HS-27A (cell line): ENCODE results near the gene DCUN1D4.

Experiments
- DNase-seq: peaks from one replicate; pipeline ENCODE4 v3.0.0-alpha.2; 2012; ENCODE audit warnings: low read depth, missing footprints

Gene DCUN1D4

DNA sequence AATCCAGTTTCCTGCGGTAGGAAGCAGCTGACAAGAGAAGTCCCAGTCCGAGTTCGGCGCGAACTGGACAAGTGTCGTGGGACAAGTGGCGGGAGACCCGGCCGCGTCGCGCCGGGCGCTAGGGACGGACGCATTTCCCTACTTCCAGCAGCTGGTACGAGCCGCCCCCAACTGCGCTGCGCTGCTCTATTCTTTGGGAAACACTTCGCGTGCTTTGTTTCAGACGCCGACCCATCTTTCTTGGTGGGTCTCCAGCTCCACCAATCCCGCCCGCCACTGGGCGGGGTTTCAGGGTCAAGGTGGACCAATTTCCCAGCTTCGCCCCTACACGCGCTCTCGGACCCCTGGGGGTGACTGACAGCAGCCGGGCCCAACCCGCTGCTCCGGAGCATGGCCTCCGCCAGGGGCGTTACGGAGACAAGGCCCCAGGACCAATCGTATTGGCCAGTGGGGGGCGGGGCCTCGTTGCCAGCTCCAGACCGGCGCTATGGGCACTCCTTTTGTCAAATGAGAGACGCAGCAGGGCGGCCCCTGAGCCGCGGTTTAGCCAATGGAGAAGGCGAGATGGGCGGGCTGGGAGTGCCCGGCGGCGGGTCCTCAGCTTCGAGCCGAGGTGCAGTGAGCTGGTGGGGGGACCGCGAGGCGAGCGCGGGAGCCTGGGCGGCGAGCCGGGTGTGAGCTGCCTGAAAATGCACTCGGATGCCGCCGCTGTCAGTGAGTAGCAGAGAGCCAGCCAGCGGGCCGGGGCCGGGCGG lies at the start of gene DCUN1D4:
Gene DCUN1D4, plus strand, starts transcription at position 600 of the 755 bp plus-strand sequence. Its CDS starts 90 bp downstream, at position 690.
- peak; percentile 98 for DNase-seq

DNA sequence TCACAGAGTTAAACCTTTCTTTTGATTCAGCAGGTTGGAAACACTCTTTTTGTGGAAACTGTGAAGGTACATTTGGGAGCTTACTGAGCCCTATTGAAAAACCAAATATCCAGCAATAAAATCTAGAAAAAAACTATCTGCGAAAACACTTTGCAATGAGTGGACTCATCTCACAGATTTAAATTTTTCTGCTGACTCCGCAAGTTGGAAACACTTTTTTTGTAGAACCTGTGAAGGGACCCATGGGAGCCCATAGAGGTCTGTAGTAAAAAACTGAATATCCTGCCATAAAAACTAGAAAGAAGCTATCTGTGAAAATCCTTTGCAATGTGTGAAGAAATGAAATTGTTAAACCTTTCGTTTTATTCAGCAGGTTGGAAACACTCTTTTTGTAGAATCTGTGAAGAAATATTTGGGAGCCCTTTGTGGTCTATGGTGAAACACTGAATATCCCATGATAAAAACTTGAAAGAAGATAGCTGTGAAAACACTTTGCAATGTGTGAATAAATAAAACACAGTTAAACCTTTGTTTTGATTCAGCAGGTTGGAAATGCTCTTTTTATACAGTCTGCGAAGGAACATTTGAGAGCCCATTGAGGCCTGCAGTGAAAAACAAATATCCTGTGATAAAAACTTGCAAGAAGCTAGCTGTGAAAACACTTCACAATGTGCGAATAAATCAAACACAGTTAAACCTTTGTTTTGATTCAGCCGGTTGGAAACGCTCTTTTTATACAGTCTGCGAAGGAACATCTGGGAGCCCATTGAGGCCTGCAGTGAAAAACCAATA lies 22.3 kb upstream of the DCUN1D4 start:
- DNase-seq = no peak

DNA sequence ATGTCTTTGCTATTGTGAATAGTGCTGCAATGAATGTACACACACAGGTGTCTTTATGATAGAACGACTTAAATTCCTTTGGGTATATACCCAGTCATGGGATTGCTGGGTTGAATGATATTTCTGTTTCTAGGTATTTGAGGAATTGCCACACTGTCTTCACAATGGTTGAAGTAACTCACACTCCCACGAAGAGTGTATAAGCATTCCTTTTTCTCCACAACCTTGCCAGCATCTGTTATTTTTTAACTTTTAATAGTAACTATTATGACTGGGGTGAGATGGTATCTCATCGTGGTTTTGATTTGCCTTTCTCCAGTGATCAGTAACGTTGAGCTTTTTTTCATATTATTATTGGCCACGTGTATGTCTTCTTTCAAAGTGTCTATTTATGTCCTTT lies 17.6 kb upstream of the DCUN1D4 start:
- no peak for DNase-seq

DNA sequence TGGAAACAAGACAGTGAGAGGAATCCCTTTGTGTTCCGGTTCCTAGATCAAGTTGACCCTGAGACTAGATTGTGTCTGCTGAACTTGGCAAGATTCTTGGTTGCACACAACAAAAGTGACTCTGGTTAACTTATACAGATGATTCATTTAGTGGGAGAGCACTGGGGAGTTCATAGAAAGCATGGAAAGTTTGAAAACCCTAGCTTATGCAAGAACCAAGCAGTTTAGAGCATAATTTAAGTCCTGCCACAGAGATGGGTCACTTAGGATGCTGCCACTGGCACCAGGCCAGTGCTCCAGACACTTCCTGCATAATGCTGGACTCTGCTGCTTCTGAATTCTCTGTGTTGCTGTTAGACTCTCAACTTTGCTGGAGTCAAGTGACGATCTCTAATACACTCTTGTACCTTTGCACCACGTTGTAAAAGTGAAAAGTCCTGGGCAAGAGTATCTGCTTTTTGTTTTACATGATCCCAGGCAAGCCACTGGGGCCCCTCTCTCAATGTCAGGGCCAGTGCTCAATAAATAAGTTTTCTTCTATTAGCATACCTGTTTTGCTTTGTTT lies 12.7 kb upstream of the DCUN1D4 start:
- no peak for DNase-seq

DNA sequence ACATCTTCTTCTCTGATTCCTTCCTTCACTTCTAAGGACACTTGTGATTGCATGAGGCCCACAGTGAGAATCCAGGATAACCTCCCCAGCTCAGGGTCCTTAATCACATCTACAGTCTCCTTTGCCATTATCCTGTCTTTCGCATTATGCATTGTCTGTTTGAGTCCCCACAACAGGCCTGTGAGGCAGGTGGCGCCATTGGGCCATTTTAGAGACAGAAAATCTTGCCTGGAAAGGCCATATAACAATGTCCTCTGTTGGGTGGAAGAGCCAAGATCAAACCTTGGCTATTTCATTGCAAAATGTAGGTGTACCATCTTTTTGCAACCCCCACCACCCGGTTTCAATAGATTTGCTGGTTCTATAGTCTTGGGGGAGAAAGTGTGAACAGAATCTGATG lies 11.8 kb upstream of the DCUN1D4 start:
- no peak for DNase-seq

GRCh38 chr4:51833236-51833635 lies 9.7 kb upstream of the DCUN1D4 start:
- no peak for DNase-seq

- DNase-seq = no peak
Measured at GRCh38 chr4:51835079-51835478, 7.9 kb upstream of the DCUN1D4 start.

DNA sequence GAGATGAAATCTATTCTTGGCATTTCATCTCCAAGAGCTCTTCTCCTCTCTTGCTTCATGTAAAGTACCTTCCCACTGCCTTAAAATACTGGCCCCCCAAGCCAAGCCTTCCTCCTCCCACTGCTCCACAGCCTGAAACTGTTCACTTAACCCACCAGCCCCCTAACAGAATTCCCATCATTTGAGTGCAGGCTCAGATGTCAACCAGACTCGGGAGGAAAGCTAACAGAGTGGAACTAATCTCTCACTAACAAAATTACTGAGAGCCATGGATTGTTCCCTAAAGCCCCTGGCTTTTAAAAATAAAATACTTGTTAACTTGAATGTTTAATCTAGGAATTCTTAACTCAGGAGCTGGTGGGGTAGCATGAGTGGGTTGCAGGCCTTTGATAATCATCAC lies 7.1 kb upstream of the DCUN1D4 start:
- no peak for DNase-seq

GRCh38 chr4:51836549-51836948 lies 6.4 kb upstream of the DCUN1D4 start:
- DNase-seq = no peak

- peak; percentile 19 for DNase-seq
Measured at GRCh38 chr4:51840781-51841180, 2.2 kb upstream of the DCUN1D4 start.

GRCh38 chr4:51842167-51842553 lies 793 bp upstream of the DCUN1D4 start:
- DNase-seq = peak; percentile 17

DNA sequence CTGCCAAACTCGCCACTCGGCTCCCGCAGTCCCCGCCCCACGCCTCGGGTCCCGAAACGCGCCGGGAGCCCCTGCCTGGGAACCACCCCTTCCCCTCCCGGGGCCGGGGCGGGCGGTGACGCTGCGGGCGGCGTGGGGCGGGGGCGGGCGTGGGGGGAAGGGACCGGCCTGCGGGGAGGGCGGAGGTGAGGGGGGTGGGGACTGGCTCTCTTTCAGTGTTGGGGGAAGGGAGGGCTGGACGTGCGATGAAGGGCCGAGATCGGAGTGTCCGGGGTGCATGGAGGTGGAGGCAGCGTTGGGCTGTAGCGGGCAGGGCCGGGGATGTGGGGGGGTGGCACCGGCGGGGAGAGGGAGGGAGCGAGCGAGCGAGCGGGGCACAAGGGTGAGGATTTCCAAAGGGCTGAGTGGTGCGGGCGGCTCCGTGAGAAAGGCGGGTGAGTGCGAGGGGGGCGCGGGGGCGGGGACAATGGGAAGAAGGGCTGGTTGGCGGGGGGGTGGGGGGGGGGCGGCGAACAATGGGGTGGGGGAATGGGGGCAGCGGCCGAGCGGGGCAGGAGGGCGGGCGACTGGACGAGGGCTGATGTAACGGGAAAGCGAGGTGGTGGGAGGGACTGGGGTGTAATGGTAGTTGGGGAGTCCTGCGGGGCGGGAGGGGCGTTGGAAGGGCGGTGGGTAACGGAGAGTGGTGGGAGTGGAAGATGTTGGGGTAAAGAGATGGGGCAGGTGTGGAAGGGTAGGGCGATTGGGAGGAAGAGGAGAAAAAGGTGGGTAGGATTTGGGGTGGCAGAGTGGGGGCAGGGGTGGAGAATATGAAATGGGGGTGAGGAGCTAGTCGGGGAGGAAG lies 578 bp downstream of the DCUN1D4 start:
- peak; percentile 15 for DNase-seq

- DNase-seq = peak; percentile 78
Measured at GRCh38 chr4:51844153-51845054, 1.5 kb downstream of the DCUN1D4 start.

DNA sequence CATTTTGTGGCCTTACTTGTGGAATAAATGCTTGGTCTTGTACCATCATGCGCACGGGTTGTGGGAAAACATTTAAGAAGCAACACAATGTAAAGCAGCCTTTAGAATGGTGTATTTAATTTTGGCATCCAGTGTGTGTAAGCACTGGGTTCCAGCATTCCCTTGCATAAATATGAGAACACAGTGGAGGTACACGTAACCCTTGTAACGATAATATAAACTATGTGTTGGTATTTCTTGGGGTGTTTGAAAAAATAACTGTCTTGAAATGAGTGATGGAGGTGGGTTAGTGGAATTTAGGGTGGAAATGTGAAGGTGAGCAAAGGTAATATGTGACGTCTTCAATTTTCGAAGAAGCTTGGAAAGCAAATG lies 2.1 kb downstream of the DCUN1D4 start:
- DNase-seq = no peak

DNA sequence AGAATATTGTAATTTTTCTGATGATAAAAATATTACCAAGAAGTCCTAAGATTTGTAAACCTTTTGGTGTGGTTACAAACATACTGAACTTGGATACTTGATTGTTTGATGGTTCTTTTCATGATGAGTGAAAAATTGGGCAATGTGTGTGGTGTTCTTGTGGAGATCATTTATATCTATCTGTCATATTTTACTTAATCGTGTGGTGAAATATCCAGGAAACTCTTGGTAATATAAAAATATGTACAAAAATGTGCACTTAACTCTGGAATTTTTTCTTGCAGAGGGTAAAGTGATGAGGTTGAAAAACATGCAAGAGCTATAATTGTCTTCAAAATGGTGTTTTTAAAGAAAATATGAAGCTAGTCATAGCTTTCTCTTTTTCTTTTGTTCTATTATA lies 2.8 kb downstream of the DCUN1D4 start:
- no peak for DNase-seq

- DNase-seq = no peak
Measured at GRCh38 chr4:51849430-51849829, 6.5 kb downstream of the DCUN1D4 start.

- no peak for DNase-seq
Measured at GRCh38 chr4:51850294-51850693, 7.3 kb downstream of the DCUN1D4 start.

DNA sequence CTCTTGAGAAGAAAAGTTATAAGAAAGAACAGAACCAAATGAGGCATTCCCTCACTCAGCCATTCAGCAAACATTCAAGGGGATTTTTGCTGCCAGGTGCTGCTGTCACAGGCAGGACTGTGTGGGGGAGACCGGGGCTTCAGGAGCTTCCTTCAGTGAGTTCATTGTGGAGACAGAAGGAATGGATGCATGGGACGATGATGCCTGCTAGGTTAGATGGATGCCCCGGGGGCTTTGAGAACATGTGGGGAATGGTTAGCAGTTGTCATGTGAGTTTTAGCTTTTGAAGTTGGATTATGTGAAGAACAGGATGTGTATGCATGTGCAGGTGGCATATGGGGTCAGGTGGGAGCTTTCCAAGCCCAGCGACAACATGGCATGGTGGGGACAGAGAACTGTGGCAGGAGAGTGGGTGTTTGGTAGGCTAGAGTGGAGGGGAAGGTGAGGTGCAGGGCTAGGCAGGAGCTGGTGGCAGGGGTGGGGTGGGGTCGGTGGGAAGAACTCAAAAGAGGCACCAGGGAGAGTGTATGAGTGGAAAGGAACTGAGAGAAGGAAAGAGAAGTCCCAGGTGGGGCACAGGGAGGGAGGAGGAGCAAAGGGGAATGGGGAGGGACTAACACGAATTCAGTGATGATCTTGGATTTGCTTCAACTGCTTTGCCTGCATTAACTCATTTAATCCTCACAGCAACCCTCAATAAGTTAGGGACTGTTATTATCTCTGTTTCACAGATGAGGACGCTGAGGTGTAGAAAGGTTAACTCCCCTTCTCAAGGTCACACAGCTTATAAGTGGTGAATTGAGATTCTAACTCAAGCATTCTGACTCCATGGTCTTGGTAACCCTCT lies 8.4 kb downstream of the DCUN1D4 start:
- DNase-seq = no peak

DNA sequence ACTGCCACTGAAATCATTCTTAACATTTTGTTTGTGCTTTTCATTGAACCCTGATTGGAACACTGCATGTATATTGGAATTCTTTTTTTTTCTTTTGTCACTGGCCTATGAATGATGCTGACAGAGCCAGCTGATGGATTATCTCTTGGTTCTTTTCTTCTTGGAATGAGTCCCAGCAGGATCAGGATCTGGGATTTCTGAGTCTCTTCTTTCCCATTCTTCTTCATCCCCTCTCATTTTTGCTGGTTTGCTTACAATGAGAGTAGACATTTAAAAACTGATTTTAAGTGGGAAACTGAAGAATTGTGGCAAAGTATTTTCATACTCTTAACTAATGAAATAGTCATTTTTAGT lies 9.0 kb downstream of the DCUN1D4 start:
- DNase-seq = no peak

GRCh38 chr4:51853027-51853682 lies 10.2 kb downstream of the DCUN1D4 start:
- no peak for DNase-seq
